GM21447 (cell line): ENCODE data around the gene NHSL2.
"Not testable (repeated sequence)": the region's sequence is repeated elsewhere in the genome, so short reads cannot be mapped to it uniquely, and the experiment has no call there.

Source experiments
- ATAC-seq: cut with Tn5 transposase; IDR thresholded peaks from one replicate; pipeline ENCODE4 v1.9.1; 2021; ENCODE audit not compliant: unreplicated experiment

NHSL2 gene

GRCh38 chrX:71910643-71910985 is at the start of gene NHSL2:
Gene NHSL2 (plus strand): TSS chrX:71910845.
- no peak for ATAC-seq

- ATAC-seq = no peak
These were observed 43.0 kb upstream of the NHSL2 start for GRCh38 chrX:71867680-71868079.

- ATAC-seq = not testable (repeated sequence)
These were observed 41.1 kb upstream of the NHSL2 start for GRCh38 chrX:71869566-71869965.

- ATAC-seq = no peak
These were observed 40.2 kb upstream of the NHSL2 start for GRCh38 chrX:71870208-71871098.

- no peak for ATAC-seq
These were observed 39.3 kb upstream of the NHSL2 start for GRCh38 chrX:71871367-71871766.

- no peak for ATAC-seq
These were observed 37.8 kb upstream of the NHSL2 start for GRCh38 chrX:71872542-71873458.

GRCh38 chrX:71873459-71873833 is 37.2 kb upstream of the NHSL2 start:
- ATAC-seq = no peak

- ATAC-seq = not testable (repeated sequence)
These were observed 33.8 kb upstream of the NHSL2 start for GRCh38 chrX:71876841-71877240.

GRCh38 chrX:71885099-71885498 is 25.5 kb upstream of the NHSL2 start:
- no peak for ATAC-seq

GRCh38 chrX:71895607-71896006 is 15.0 kb upstream of the NHSL2 start:
- no peak for ATAC-seq

- ATAC-seq = no peak
These were observed 4.5 kb upstream of the NHSL2 start for GRCh38 chrX:71906144-71906543.

GRCh38 chrX:71908387-71908786 is 2.3 kb upstream of the NHSL2 start:
- no peak for ATAC-seq

- no peak for ATAC-seq
These were observed 689 bp upstream of the NHSL2 start for GRCh38 chrX:71909956-71910355.

- ATAC-seq = no peak
These were observed 513 bp downstream of the NHSL2 start for GRCh38 chrX:71910986-71911730.

GRCh38 chrX:71911731-71912050 is 1.0 kb downstream of the NHSL2 start:
- ATAC-seq = no peak

GRCh38 chrX:71912156-71912555 is 1.5 kb downstream of the NHSL2 start:
- ATAC-seq = no peak

- ATAC-seq = no peak
These were observed 2.7 kb downstream of the NHSL2 start for GRCh38 chrX:71913156-71913950.

GRCh38 chrX:71917621-71918343 is 7.1 kb downstream of the NHSL2 start:
- ATAC-seq = no peak

GRCh38 chrX:71919431-71919830 is 8.8 kb downstream of the NHSL2 start:
- ATAC-seq = no peak

GRCh38 chrX:71919886-71920285 is 9.2 kb downstream of the NHSL2 start:
- no peak for ATAC-seq
